HG03097 (cell line): Measurements from ENCODE around the gene LONRF3.

Source experiments
- ATAC-seq: cut with Tn5 transposase; IDR thresholded peaks from one replicate; pipeline ENCODE4 v1.9.1; 2021; ENCODE audit not compliant: unreplicated experiment, low FRiP score

The LONRF3 gene

GRCh38 chrX:118974088-118974907 is at the start of gene LONRF3:
TSS of gene LONRF3 (plus strand) at chrX:118974618. CDS start at chrX:118974781, 163 bp downstream.
- ATAC-seq: no peak

- ATAC-seq: no peak
Measured at GRCh38 chrX:118928151-118928550, 46.3 kb upstream of the LONRF3 start.

DNA sequence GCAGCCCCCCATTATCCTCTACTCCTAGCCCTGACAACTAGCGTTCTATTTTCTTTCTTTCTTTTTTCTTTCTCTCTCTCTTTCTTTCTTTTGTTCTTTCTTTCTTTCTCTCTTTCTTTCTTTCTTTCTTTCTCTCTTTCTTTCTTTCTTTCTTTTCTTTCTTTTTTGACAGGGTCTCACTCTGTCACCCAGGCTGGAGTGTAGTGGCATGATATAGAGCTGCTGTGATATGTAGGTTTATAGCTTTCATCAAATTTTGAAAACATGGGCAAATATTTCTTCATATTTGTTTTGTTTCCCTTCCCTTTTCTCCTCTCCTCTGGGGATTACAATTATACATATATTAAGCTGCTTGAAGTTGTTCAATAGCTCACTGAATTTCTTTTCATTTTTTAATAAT is 39.1 kb upstream of the LONRF3 start:
- no peak for ATAC-seq

- ATAC-seq: no peak
Measured at GRCh38 chrX:118941147-118941546, 33.3 kb upstream of the LONRF3 start.

- ATAC-seq: no peak
Measured at GRCh38 chrX:118943102-118943501, 31.3 kb upstream of the LONRF3 start.

- no peak for ATAC-seq
Measured at GRCh38 chrX:118945921-118946320, 28.5 kb upstream of the LONRF3 start.

GRCh38 chrX:118948270-118948669 is 26.1 kb upstream of the LONRF3 start:
- ATAC-seq: no peak

- ATAC-seq: no peak
Measured at GRCh38 chrX:118961866-118962560, 12.4 kb upstream of the LONRF3 start.

DNA sequence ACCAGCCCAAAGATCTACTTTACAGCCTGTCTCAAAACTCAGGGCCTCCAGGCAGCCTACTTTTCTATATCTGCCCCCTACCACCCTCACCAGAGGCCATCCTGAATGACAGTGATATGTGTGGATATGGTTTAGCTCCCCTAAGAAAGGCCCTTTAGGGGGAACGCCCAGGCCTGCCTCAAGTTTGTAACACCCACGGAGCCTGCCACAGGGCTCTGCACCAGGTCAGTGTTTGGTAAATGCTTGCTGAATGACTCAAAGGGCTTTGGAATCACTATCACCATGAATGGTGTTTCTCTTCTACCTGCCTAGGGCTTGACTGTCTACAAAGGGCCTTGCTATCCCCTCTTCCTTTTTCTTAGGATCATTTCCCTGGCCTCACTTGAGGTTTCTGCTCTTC is 11.3 kb upstream of the LONRF3 start:
- no peak for ATAC-seq

GRCh38 chrX:118964252-118964651 is 10.2 kb upstream of the LONRF3 start:
- no peak for ATAC-seq

GRCh38 chrX:118965395-118965794 is 9.0 kb upstream of the LONRF3 start:
- ATAC-seq: no peak

GRCh38 chrX:118968031-118968430 is 6.4 kb upstream of the LONRF3 start:
- no peak for ATAC-seq

- no peak for ATAC-seq
Measured at GRCh38 chrX:118971552-118971951, 2.9 kb upstream of the LONRF3 start.

DNA sequence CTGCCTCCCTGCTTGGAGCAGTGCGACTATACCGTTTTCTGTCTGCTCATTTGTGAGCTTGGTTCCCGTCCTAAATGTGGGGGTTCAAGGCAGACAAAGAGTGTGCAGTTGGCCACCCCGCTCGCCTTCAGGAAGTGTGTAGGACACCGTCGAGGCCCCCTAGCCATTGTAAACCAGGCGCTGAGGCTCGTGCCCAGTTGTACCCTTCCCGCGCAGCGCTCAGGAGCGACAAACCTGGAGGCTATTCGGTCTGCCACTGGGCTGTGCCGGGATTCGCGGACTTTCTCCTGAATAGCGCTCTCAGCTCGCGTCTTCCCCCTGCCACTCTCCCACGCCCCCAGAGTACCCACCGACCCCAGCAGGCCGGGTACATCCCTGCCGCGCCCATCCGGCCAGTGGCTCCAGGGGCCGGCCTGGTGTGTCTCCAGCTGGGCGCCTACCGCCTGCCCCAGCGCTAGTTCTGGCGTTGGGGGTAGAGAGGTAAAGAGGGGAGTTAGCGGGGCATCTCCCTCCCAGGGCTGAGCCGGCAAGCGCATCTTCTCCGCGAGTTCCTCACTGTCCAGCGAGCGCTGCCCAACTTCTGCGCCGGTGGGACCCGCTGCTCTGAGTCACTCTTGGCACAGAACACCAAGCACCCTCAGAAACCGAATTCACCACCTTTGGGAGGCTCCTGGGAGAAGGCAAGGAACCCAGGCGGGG is 880 bp upstream of the LONRF3 start:
- no peak for ATAC-seq

GRCh38 chrX:118974908-118975671 is 672 bp downstream of the LONRF3 start:
- ATAC-seq: no peak

DNA sequence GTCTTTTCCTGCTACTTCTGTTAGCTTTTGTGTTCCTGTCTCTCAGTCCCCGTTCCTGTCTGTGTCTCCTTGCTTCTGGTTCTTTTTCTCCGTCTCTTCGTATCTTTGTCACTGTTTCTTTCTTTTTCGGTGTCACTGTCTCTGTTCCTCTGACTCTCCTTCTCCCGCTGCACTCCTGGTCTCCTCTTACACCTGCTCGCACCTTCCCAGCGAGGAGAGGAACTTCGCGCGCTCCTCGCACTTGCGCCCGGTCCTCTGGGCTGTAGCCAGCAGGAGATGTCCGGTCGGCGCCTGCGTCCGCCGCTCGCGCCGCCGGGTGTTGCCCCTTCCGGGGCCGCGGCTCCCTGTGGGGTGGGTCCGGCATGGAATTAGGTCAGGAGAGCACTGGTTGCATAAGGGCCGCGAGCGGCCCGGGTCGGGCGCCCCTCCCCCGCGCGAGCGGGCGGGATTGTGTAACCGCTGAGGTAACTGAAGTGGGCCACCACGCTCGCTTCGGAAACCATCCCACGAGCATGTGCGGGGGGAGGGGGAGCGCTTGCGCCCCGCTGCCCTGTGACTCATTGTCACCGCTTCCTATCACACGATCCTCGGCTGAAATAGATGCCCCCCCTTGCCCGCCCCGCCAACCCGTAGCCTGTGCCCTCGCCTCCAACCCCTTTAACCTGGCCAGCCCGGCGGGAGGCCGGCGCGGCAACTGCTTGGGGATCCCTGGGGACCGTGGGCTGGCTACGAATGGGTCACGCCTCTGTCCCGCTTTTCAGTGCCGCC is 1.6 kb downstream of the LONRF3 start:
- ATAC-seq: no peak

DNA sequence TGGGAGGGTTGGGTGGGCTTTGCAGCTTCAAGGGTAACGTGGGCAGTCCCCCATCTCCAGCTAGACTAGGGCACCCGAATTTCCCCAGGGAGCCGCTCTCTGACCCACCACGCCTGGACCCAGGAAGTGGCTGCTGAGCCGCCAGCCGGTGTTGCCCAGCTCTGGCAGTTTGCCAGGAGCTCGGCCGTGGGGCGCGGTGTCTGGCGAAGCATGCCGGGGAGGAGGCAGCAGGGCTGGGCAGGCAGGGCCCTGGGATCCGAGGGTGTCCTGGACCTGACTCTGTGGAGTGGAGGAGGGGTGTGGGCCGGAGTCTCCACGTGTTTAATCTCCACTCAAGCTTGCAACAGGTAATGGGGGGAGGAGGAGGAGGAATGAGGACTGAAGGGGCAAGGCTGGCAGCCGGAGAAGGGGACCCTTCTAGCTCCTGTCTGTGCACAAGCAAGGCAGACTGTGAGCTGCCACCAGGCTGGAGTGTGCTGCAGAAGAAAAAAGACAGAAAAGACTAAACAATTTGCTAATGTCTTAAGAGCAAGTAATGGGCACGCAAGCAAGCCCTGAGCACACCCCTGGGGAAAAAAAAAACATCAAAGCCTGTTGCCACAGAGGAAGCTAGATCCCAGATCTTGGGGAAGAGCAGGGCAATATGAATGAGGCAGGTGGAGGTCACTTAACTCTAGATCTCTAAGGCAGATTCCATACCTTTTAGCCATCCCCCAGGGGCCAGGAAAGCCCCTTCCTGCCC is 2.4 kb downstream of the LONRF3 start:
- ATAC-seq: no peak

- no peak for ATAC-seq
Measured at GRCh38 chrX:118977424-118977823, 3.0 kb downstream of the LONRF3 start.

DNA sequence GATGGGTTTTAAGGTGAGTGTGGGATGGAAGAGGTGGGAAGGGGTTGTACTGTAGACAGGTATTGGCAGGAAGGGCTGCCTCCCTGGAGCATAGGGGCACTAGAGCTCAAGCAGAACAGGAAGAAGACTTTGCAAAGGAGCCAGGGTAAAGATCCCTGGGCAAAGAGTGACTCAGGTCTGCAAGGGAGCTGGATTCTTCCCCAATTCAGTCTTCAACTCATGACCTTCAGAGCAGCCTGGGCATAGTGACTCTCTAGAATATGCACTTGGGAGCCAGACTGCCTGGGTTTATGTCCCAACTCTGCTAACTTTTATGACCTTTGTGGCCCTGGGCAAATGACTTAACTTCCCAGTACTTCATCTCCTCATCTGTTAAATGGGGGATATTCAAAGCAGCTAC is 4.0 kb downstream of the LONRF3 start:
- no peak for ATAC-seq
